Muscle of leg (tissue), 11 donors: ENCODE results near the gene CLSTN2. TPM values are rescaled to one million over a fixed set of nuclear protein-coding genes. Genes with fewer than 3 reads are reported as not detected.

Experiments used
- DNase-seq: peaks from one replicate; pipeline ENCODE4 v3.0.0; 2013
- H3K27ac ChIP-seq: one replicate; pipeline ENCODE4 v1.5.1; 2013; ENCODE audit warnings: mild to moderate bottlenecking, low read length, control low read depth
- H3K27me3 ChIP-seq: one replicate; pipeline ENCODE4 v1.6.1; 2013; ENCODE audit warnings: low read length; ENCODE audit not compliant: control insufficient read depth, insufficient read depth
- H3K36me3 ChIP-seq: one replicate; pipeline ENCODE4 v1.6.1; 2013; ENCODE audit warnings: low read length; ENCODE audit not compliant: control insufficient read depth, insufficient read depth
- H3K4me1 ChIP-seq: one replicate; pipeline ENCODE4 v1.6.1; 2013; ENCODE audit warnings: low read length; ENCODE audit not compliant: control insufficient read depth, insufficient read depth
- H3K4me3 ChIP-seq: one replicate; pipeline ENCODE4 v1.5.1; 2013; ENCODE audit warnings: low read length, control low read depth
- H3K9me3 ChIP-seq: replicated peaks from 2 replicates; pipeline ENCODE4 v1.6.1; 2013; ENCODE audit warnings: low read depth, low read length; ENCODE audit not compliant: control insufficient read depth
- WGBS: methylation state at CpG from one replicate; pipeline ENCODE4 v1.1.5; 2013; ENCODE audit warnings: missing lambda C conversion rate; ENCODE audit not compliant: insufficient coverage; 5-methylcytosine and 5-hydroxymethylcytosine counted together
- polyA plus RNA-seq, 8 donors: library from polyadenylated mRNA; unstranded; fragments of 120-200 nt; gene quantifications; one replicate each; pipeline versions ENCODE4 v1.2.1 to v1.2.3, GENCODE V29; 2013; ENCODE audit warnings: inconsistent platforms in 1 of 8, low replicate concordance in 1 of 8; ENCODE audit not compliant: insufficient read length in 8 of 8, insufficient read depth in 1 of 8
- total RNA-seq: library from RNA; stranded (reverse); fragments of 120-200 nt; gene quantifications from one replicate; pipeline ENCODE4 v1.2.4, GENCODE V29; 2013

Gene CLSTN2
- total and polyA plus RNA-seq, 9 donors = 1.9 to 5.2 (median 3.1) TPM

- no peaks in the 10 kb centered on the region for H3K27me3 ChIP-seq
- WGBS = no CpG with 5 or more reads among the region's 5 CpGs
- no peaks in the 10 kb centered on the region for H3K4me1 ChIP-seq
- no peak overlapping the region for H3K4me3 ChIP-seq
- no peaks in the 10 kb centered on the region for H3K9me3 ChIP-seq
- H3K27ac ChIP-seq = no peak overlapping the region
- no peaks in the 10 kb centered on the region for H3K36me3 ChIP-seq
- peak; percentile 57 for DNase-seq
Observed at GRCh38 chr3:140395134-140396075, 460.4 kb downstream of the CLSTN2 start.

GRCh38 chr3:140396110-140396509 is 461.1 kb downstream of the CLSTN2 start:
- no CpG with 5 or more reads among the region's 3 CpGs for WGBS
- no peak overlapping the region for H3K27ac ChIP-seq

GRCh38 chr3:140397847-140398246 is 462.9 kb downstream of the CLSTN2 start:
- Histone ChIP-seq H3K4me1 (no peaks in the 10 kb centered on the region), H3K27ac (no peak overlapping the region), H3K9me3 (no peaks in the 10 kb centered on the region), H3K36me3 (no peaks in the 10 kb centered on the region), H3K27me3 (no peaks in the 10 kb centered on the region), H3K4me3 (no peak overlapping the region)
- no peak for DNase-seq

More at GRCh38 chr3:140396110-140396509, 461.1 kb downstream of the CLSTN2 start:
- Histone ChIP-seq H3K4me1 (no peaks in the 10 kb centered on the region), H3K4me3 (no peak overlapping the region), H3K27me3 (no peaks in the 10 kb centered on the region), H3K36me3 (no peaks in the 10 kb centered on the region), H3K9me3 (no peaks in the 10 kb centered on the region)
- DNase-seq = no peak

- DNase-seq = no peak
- Histone ChIP-seq H3K4me1 (no peaks in the 10 kb centered on the region), H3K9me3 (no peaks in the 10 kb centered on the region), H3K4me3 (no peak overlapping the region), H3K27ac (no peak overlapping the region), H3K27me3 (no peaks in the 10 kb centered on the region), H3K36me3 (no peaks in the 10 kb centered on the region)
- no CpG with 5 or more reads among the region's 2 CpGs for WGBS
Observed at GRCh38 chr3:140398387-140398786, 463.4 kb downstream of the CLSTN2 start.

GRCh38 chr3:140399871-140400270 is 464.9 kb downstream of the CLSTN2 start:
- H3K27me3 ChIP-seq = no peaks in the 10 kb centered on the region
- H3K4me1 ChIP-seq = no peaks in the 10 kb centered on the region
- DNase-seq = no peak
- H3K27ac ChIP-seq = no peak overlapping the region
- no peak overlapping the region for H3K4me3 ChIP-seq
- WGBS = no CpG with 5 or more reads among the region's 2 CpGs
- H3K9me3 ChIP-seq = no peaks in the 10 kb centered on the region
- no peaks in the 10 kb centered on the region for H3K36me3 ChIP-seq

GRCh38 chr3:140403079-140403478 is 468.1 kb downstream of the CLSTN2 start:
- H3K9me3 ChIP-seq = no peaks in the 10 kb centered on the region
- H3K27ac ChIP-seq = no peak overlapping the region
- no peaks in the 10 kb centered on the region for H3K36me3 ChIP-seq
- WGBS = no CpG with 5 or more reads among the region's 2 CpGs
- H3K4me1 ChIP-seq = no peaks in the 10 kb centered on the region
- no peak for DNase-seq
- no peaks in the 10 kb centered on the region for H3K27me3 ChIP-seq
- no peak overlapping the region for H3K4me3 ChIP-seq

- DNase-seq = no peak
- WGBS = 84% methylated on average over 4 of the region's 6 CpGs
Observed at GRCh38 chr3:140403608-140404007, 468.6 kb downstream of the CLSTN2 start.

GRCh38 chr3:140406655-140407054 is 471.7 kb downstream of the CLSTN2 start:
- no peak overlapping the region for H3K4me3 ChIP-seq
- peaks cover 3% of the 10 kb centered on the region for H3K9me3 ChIP-seq
- no peak for DNase-seq
- H3K4me1 ChIP-seq = no peaks in the 10 kb centered on the region
- H3K27me3 ChIP-seq = no peaks in the 10 kb centered on the region
- no peak overlapping the region for H3K27ac ChIP-seq
- H3K36me3 ChIP-seq = no peaks in the 10 kb centered on the region

More at GRCh38 chr3:140403608-140404007, 468.6 kb downstream of the CLSTN2 start:
- H3K4me3 ChIP-seq = no peak overlapping the region
- no peaks in the 10 kb centered on the region for H3K27me3 ChIP-seq
- no peaks in the 10 kb centered on the region for H3K4me1 ChIP-seq
- no peaks in the 10 kb centered on the region for H3K9me3 ChIP-seq
- no peaks in the 10 kb centered on the region for H3K36me3 ChIP-seq
- H3K27ac ChIP-seq = no peak overlapping the region

GRCh38 chr3:140408252-140408651 is 473.3 kb downstream of the CLSTN2 start:
- no peak overlapping the region for H3K27ac ChIP-seq
- 82% methylated on average over 1 of the region's 3 CpGs for WGBS

GRCh38 chr3:140416666-140417065 is 481.7 kb downstream of the CLSTN2 start:
- no peaks in the 10 kb centered on the region for H3K36me3 ChIP-seq
- WGBS = 17% methylated on average over 1 of the region's 3 CpGs
- H3K4me3 ChIP-seq = no peak overlapping the region
- H3K9me3 ChIP-seq = no peaks in the 10 kb centered on the region
- H3K4me1 ChIP-seq = peaks cover 8% of the 10 kb centered on the region
- no peaks in the 10 kb centered on the region for H3K27me3 ChIP-seq
- no peak overlapping the region for H3K27ac ChIP-seq
- DNase-seq = peak; percentile 32

More at GRCh38 chr3:140408252-140408651, 473.3 kb downstream of the CLSTN2 start:
- H3K4me3 ChIP-seq = no peak overlapping the region
- peaks cover 3% of the 10 kb centered on the region for H3K9me3 ChIP-seq
- H3K4me1 ChIP-seq = no peaks in the 10 kb centered on the region
- no peaks in the 10 kb centered on the region for H3K27me3 ChIP-seq
- H3K36me3 ChIP-seq = no peaks in the 10 kb centered on the region
- no peak for DNase-seq
